PFSK-1 (cell line): ENCODE measurements around the gene SLC39A5.

Experiments
- FOXP2 ChIP-seq: optimal IDR thresholded peaks from 2 replicates; pipeline ENCODE3; 2011; ENCODE audit warnings: borderline replicate concordance, control low read depth, inconsistent platforms; ENCODE audit not compliant: insufficient read depth; ENCODE audit errors: extremely low read length, extremely low read depth
- POLR2AphosphoS5 ChIP-seq: IDR thresholded peaks from 2 replicates; pipeline ENCODE4 v1.6.1; 2012; ENCODE audit warnings: low read depth, mild to moderate bottlenecking, control low read depth, low read length, moderate library complexity
- REST ChIP-seq, 2 experiments: IDR thresholded peaks; 2 replicates each; pipeline versions ENCODE4 v1.6.1 to v1.8.0; 2011 to 2012; ENCODE audit warnings: low read depth in 2 of 2, low read length in 2 of 2, control low read depth in 1 of 2, inconsistent platforms in 1 of 2, mild to moderate bottlenecking in 1 of 2, moderate library complexity in 1 of 2; ENCODE audit not compliant: insufficient read depth in 1 of 2
- SIN3A ChIP-seq: IDR thresholded peaks from 2 replicates; pipeline ENCODE4 v1.6.1; 2012; ENCODE audit warnings: mild to moderate bottlenecking, low read length, moderate library complexity, borderline replicate concordance; ENCODE audit not compliant: insufficient read depth
- TAF1 ChIP-seq: IDR thresholded peaks from 2 replicates; pipeline ENCODE4 v1.6.1; 2012; ENCODE audit warnings: low read length, control low read depth, borderline replicate concordance; ENCODE audit not compliant: insufficient read depth

- TF ChIP-seq POLR2AphosphoS5 (no peak), TAF1 (no peak), SIN3A (no peak), REST (IDR thresholded peaks at IDR 0.05; ENCODE audit: insufficient read depth in 1 of 2, low read depth in 2 of 2, low read length in 2 of 2) (no peak), FOXP2 (no peak)
These were observed 49.1 kb downstream of the SLC39A5 start for GRCh38 chr12:56278905-56279304.
